ENCODE results near the gene GAREM2. TPM values are rescaled to one million over a fixed set of nuclear protein-coding genes. Genes with fewer than 3 reads are reported as not detected.
"Not testable (repeated sequence)": the region's sequence is repeated elsewhere in the genome, so short reads cannot be mapped to it uniquely, and the experiment has no call there.

The GAREM2 gene
- total and polyA plus RNA-seq, 2 experiments from 2014 or later: 0.84 to 1.6 TPM

- H3K27me3 ChIP-seq: peaks cover 9% of the 10 kb centered on the region
- H3K4me1 ChIP-seq (ENCODE audit: low read depth): no peaks in the 10 kb centered on the region
- H3K27ac ChIP-seq: no peak overlapping the region
- no peak overlapping the region for H3K4me3 ChIP-seq
- no peaks in the 10 kb centered on the region for H3K9me3 ChIP-seq (ENCODE audit: low read depth)
- DNase-seq (ENCODE audit: low read depth in 1 of 2, low spot score in 1 of 2): no peak
- no peak for TF ChIP-seq CTCF (IDR thresholded peaks at IDR 0.05; ENCODE audit: low read depth, low read length)
- H3K36me3 ChIP-seq: no peaks in the 10 kb centered on the region
Observed at GRCh38 chr2:26164641-26165211, 8.2 kb upstream of the GAREM2 start.

GRCh38 chr2:26165403-26165802 lies 7.5 kb upstream of the GAREM2 start:
- no peak for TF ChIP-seq CTCF (IDR thresholded peaks at IDR 0.05; ENCODE audit: low read depth, low read length)
- Histone ChIP-seq H3K27ac (no peak overlapping the region), H3K36me3 (no peaks in the 10 kb centered on the region), H3K27me3 (peaks cover 15% of the 10 kb centered on the region), H3K4me1 (ENCODE audit: low read depth) (no peaks in the 10 kb centered on the region), H3K9me3 (ENCODE audit: low read depth) (no peaks in the 10 kb centered on the region), H3K4me3 (no peak overlapping the region)
- DNase-seq (ENCODE audit: low read depth in 1 of 2, low spot score in 1 of 2): no peak

- H3K36me3 ChIP-seq; H3K27ac ChIP-seq; H3K4me3 ChIP-seq; H3K4me1 ChIP-seq (ENCODE audit: low read depth); DNase-seq (ENCODE audit: low read depth in 1 of 2, low spot score in 1 of 2); H3K9me3 ChIP-seq (ENCODE audit: low read depth): not testable (repeated sequence)
- H3K27me3 ChIP-seq: peaks cover 26% of the 10 kb centered on the region
Observed at GRCh38 chr2:26166541-26166940, 6.3 kb upstream of the GAREM2 start.

- no peak for TF ChIP-seq CTCF (IDR thresholded peaks at IDR 0.05; ENCODE audit: low read depth, low read length)
- peaks cover 45% of the 10 kb centered on the region for H3K27me3 ChIP-seq
- H3K27ac ChIP-seq: no peak overlapping the region
- H3K9me3 ChIP-seq (ENCODE audit: low read depth): no peaks in the 10 kb centered on the region
- H3K36me3 ChIP-seq: no peaks in the 10 kb centered on the region
- no peak for DNase-seq (ENCODE audit: low read depth in 1 of 2, low spot score in 1 of 2)
- no peak overlapping the region for H3K4me3 ChIP-seq
- H3K4me1 ChIP-seq (ENCODE audit: low read depth): no peaks in the 10 kb centered on the region
Observed at GRCh38 chr2:26168785-26169184, 4.1 kb upstream of the GAREM2 start.

GRCh38 chr2:26169226-26169625 lies 3.7 kb upstream of the GAREM2 start:
- no peaks in the 10 kb centered on the region for H3K36me3 ChIP-seq
- no peak overlapping the region for H3K4me3 ChIP-seq
- TF ChIP-seq CTCF (IDR thresholded peaks at IDR 0.05; ENCODE audit: low read depth, low read length): no peak
- H3K27me3 ChIP-seq: peaks cover 47% of the 10 kb centered on the region
- no peak for DNase-seq (ENCODE audit: low read depth in 1 of 2, low spot score in 1 of 2)
- H3K27ac ChIP-seq: no peak overlapping the region
- H3K9me3 ChIP-seq (ENCODE audit: low read depth): no peaks in the 10 kb centered on the region
- H3K4me1 ChIP-seq (ENCODE audit: low read depth): no peaks in the 10 kb centered on the region

- no peak for TF ChIP-seq CTCF (IDR thresholded peaks at IDR 0.05; ENCODE audit: low read depth, low read length)
- DNase-seq (ENCODE audit: low read depth in 1 of 2, low spot score in 1 of 2): no peak
- H3K9me3 ChIP-seq (ENCODE audit: low read depth): no peaks in the 10 kb centered on the region
- H3K27me3 ChIP-seq: peaks cover 46% of the 10 kb centered on the region
- H3K36me3 ChIP-seq: no peaks in the 10 kb centered on the region
- H3K27ac ChIP-seq: no peak overlapping the region
- H3K4me1 ChIP-seq (ENCODE audit: low read depth): no peaks in the 10 kb centered on the region
- H3K4me3 ChIP-seq: no peak overlapping the region
Observed at GRCh38 chr2:26169681-26170414, 3.0 kb upstream of the GAREM2 start.
